MCF 10A (cell line): ENCODE measurements around the gene SCN8A. TPM values are rescaled to one million over a fixed set of nuclear protein-coding genes. Genes with fewer than 3 reads are reported as not detected.

Source experiments
- BruUV-seq: library from RNA; stranded (reverse); fragments of 400-500 nt; replicated peaks from 2 replicates; lab custom pipeline; 2021; lab: Mats Ljungman, UMichigan
- CTCF ChIA-PET: fragments of 300-600 bp; sonication (Branson Sonifier 250); formaldehyde crosslinking; extraction: SDS; loops from one replicate; lab custom pipeline; 2021; ENCODE audit warnings: antibody characterized with exemption, inconsistent platforms; lab: Yijun Ruan, JAX
- POLR2A ChIA-PET: fragments of 300-600, 350-650 bp; sonication (Branson Sonifier 250); formaldehyde crosslinking; extraction: SDS; loops from one replicate; lab custom pipeline; 2020; ENCODE audit warnings: antibody characterized with exemption, inconsistent platforms; lab: Yijun Ruan, JAX
- DNase-seq: peaks from one replicate; pipeline ENCODE4 v3.0.0-alpha.2; 2018; ENCODE audit not compliant: unreplicated experiment
- H3K27ac Mint-ChIP-seq: one replicate; pipeline ENCODE4 v1.8.0; 2022; ENCODE audit warnings: mild to moderate bottlenecking, low read depth, mixed read lengths; ENCODE audit not compliant: unreplicated experiment
- H3K27me3 Mint-ChIP-seq: one replicate; pipeline ENCODE4 v1.8.0; 2022; ENCODE audit warnings: mixed read lengths; ENCODE audit not compliant: insufficient read depth, unreplicated experiment
- H3K36me3 Mint-ChIP-seq: one replicate; pipeline ENCODE4 v1.8.0; 2022; ENCODE audit warnings: mild to moderate bottlenecking, moderate library complexity, mixed read lengths; ENCODE audit not compliant: insufficient read depth, unreplicated experiment
- H3K4me1 Mint-ChIP-seq: one replicate; pipeline ENCODE4 v1.8.0; 2022; ENCODE audit warnings: mixed read lengths; ENCODE audit not compliant: insufficient read depth, unreplicated experiment
- H3K4me3 Mint-ChIP-seq: one replicate; pipeline ENCODE4 v1.8.0; 2022; ENCODE audit warnings: mild to moderate bottlenecking, moderate library complexity, mixed read lengths; ENCODE audit not compliant: unreplicated experiment
- H3K9me3 Mint-ChIP-seq: one replicate; pipeline ENCODE4 v1.8.0; 2022; ENCODE audit warnings: mixed read lengths; ENCODE audit not compliant: unreplicated experiment
- CTCF ChIP-seq: fragments of 200-600 bp; IDR thresholded peaks from one replicate; pipeline ENCODE4 v1.8.0; 2022; ENCODE audit warnings: antibody characterized with exemption, mild to moderate bottlenecking; ENCODE audit not compliant: unreplicated experiment
- intact Hi-C: fragments of 100-400 bp; cut with micrococcal nuclease; formaldehyde crosslinking; loops from 2 replicates; pipeline ENCODE4 v1.14.1; 2022
- total RNA-seq: library from RNA; stranded (reverse); gene quantifications from 2 replicates; pipeline ENCODE4 v1.2.3, GENCODE V29; 2022

SCN8A gene
- total RNA-seq, 1 experiment from 2014 or later: 0.70 TPM

- BruUV-seq: no TSS peak
- H3K4me3 Mint-ChIP-seq: no peak overlapping the region
Observed at GRCh38 chr12:51832354-51833107, 241.5 kb downstream of the SCN8A start.

GRCh38 chr12:51833448-51834227 is 242.6 kb downstream of the SCN8A start:
- H3K4me3 Mint-ChIP-seq: no peak overlapping the region
- ChIA-PET CTCF (interaction anchor here (0.8 to 1.5 kb wide), 3 partner anchors 10 to 283 kb away, joined by 3 to 7 read pairs (median 3); no protein-coding TSS in a partner anchor), POLR2A (interaction anchor here (0.6 kb wide), 1 partner anchor 12 kb away, joined by 5 read pairs; no protein-coding TSS in a partner anchor)
- BruUV-seq: no TSS peak
- intact Hi-C loops: no loop called here
- H3K27me3 Mint-ChIP-seq: peaks cover 56% of the 10 kb centered on the region
- H3K27ac Mint-ChIP-seq: no peak overlapping the region
- no peaks in the 10 kb centered on the region for H3K36me3 Mint-ChIP-seq
- no peak for DNase-seq
- H3K4me1 Mint-ChIP-seq: peaks cover under 1% of the 10 kb centered on the region
- peaks cover 7% of the 10 kb centered on the region for H3K9me3 Mint-ChIP-seq
- no peak for TF ChIP-seq CTCF

More at GRCh38 chr12:51832354-51833107, 241.5 kb downstream of the SCN8A start:
- intact Hi-C loops: no loop called here
- POLR2A ChIA-PET: no interaction called here
- Mint-ChIP-seq H3K27ac (no peak overlapping the region), H3K27me3 (peaks cover 50% of the 10 kb centered on the region), H3K4me1 (peaks cover 11% of the 10 kb centered on the region), H3K36me3 (no peaks in the 10 kb centered on the region), H3K9me3 (peaks cover 7% of the 10 kb centered on the region)
- TF ChIP-seq CTCF: no peak
- CTCF ChIA-PET: interaction anchor here (0.6 to 1.5 kb wide), 5 partner anchors 8 to 487 kb away, joined by 3 to 7 read pairs (median 3); no protein-coding TSS in a partner anchor
- no peak for DNase-seq

- no peak for TF ChIP-seq CTCF
- ChIA-PET CTCF (no interaction called here), POLR2A (no interaction called here)
- intact Hi-C loops: no loop called here
- Mint-ChIP-seq H3K4me1 (no peaks in the 10 kb centered on the region), H3K9me3 (peaks cover 7% of the 10 kb centered on the region), H3K27ac (no peak overlapping the region), H3K27me3 (peaks cover 63% of the 10 kb centered on the region), H3K36me3 (no peaks in the 10 kb centered on the region), H3K4me3 (no peak overlapping the region)
- no peak for DNase-seq
- no TSS peak for BruUV-seq
Observed at GRCh38 chr12:51834411-51834810, 243.4 kb downstream of the SCN8A start.
